ENCODE results near the gene ZFAND2B. TPM values are rescaled to one million over a fixed set of nuclear protein-coding genes. Genes with fewer than 3 reads are reported as not detected.

The ZFAND2B gene
- total RNA-seq, 6 donors from 2014 or later, result 38.7 to 59.7 (median 43.3) TPM

GRCh38 chr2:219250049-219250781 lies 43.6 kb downstream of the ZFAND2B start:
- no peak for ATAC-seq (ENCODE audit: low FRiP score in 2 of 2)
- TF ChIP-seq, protein P1, sequence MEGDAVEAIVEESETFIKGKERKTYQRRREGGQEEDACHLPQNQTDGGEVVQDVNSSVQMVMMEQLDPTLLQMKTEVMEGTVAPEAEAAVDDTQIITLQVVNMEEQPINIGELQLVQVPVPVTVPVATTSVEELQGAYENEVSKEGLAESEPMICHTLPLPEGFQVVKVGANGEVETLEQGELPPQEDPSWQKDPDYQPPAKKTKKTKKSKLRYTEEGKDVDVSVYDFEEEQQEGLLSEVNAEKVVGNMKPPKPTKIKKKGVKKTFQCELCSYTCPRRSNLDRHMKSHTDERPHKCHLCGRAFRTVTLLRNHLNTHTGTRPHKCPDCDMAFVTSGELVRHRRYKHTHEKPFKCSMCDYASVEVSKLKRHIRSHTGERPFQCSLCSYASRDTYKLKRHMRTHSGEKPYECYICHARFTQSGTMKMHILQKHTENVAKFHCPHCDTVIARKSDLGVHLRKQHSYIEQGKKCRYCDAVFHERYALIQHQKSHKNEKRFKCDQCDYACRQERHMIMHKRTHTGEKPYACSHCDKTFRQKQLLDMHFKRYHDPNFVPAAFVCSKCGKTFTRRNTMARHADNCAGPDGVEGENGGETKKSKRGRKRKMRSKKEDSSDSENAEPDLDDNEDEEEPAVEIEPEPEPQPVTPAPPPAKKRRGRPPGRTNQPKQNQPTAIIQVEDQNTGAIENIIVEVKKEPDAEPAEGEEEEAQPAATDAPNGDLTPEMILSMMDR (IDR thresholded peaks at IDR 0.05), result no peak
- TF ChIP-seq POLR2AphosphoS5 (IDR thresholded peaks at IDR 0.05) (no peak), POLR2A (IDR thresholded peaks at IDR 0.05) (no peak), EP300 (IDR thresholded peaks at IDR 0.05) (no peak)
- H3K27ac ChIP-seq, result peak overlapping the region; percentile 77 to 96 (median 96)
- 61 to 67% methylated on average over 12 to 22 of the region's 22 CpGs for WGBS, 2 donors
- H3K36me3 ChIP-seq, result peaks cover 2 to 37% (median 11%) of the 10 kb centered on the region in 4 donors
- no peaks in the 10 kb centered on the region for H3K9me3 ChIP-seq
- peak in 1 of 2 donors; percentile 78 for DNase-seq
- no peaks in the 10 kb centered on the region for H3K27me3 ChIP-seq
- peak overlapping the region in 3 of 4 donors; percentile 12 to 31 (median 18) for H3K4me3 ChIP-seq
- peaks cover 74 to 95% (median 82%) of the 10 kb centered on the region in 4 donors for H3K4me1 ChIP-seq

DNA sequence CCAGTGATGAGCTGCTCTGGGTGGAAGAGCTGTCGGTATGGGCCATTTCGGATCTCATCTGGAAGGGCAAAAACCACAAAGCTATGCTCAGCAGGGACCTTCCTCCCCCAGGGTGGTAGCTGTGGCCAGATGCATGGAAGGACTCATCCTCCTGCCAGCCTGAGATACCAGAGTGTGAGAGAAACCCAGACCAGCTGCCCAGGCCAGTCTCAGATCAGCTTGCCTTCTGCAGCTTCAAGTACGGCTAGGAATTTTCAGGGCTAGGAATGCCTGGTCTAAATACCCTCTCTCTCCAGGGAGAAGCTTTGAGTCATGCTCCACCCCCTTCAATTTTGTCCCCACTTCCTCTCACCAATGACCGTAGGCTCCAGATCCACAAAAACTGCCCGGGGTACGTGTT lies 45.1 kb downstream of the ZFAND2B start:
- H3K4me3 ChIP-seq, result peak overlapping the region in 3 of 4 donors; percentile 59 to 73 (median 66)
- 64 to 71% methylated on average over 4 to 6 of the region's 6 CpGs for WGBS, 2 donors
- peak overlapping the region; percentile 70 to 96 (median 93) for H3K27ac ChIP-seq
- TF ChIP-seq, protein P1 (IDR thresholded peaks at IDR 0.05), result no peak
- TF ChIP-seq POLR2AphosphoS5 (IDR thresholded peaks at IDR 0.05) (no peak), POLR2A (IDR thresholded peaks at IDR 0.05) (no peak), EP300 (IDR thresholded peaks at IDR 0.05) (no peak)
- no peaks in the 10 kb centered on the region for H3K27me3 ChIP-seq
- no peaks in the 10 kb centered on the region for H3K9me3 ChIP-seq
- H3K4me1 ChIP-seq, result peaks cover 65 to 84% (median 73%) of the 10 kb centered on the region in 4 donors
- DNase-seq (no peak), ATAC-seq (ENCODE audit: low FRiP score in 2 of 2) (no peak)
- H3K36me3 ChIP-seq, result peaks cover 2 to 36% (median 11%) of the 10 kb centered on the region in 4 donors

GRCh38 chr2:219252084-219252483 lies 45.5 kb downstream of the ZFAND2B start:
- H3K9me3 ChIP-seq, result no peaks in the 10 kb centered on the region
- ATAC-seq (ENCODE audit: low FRiP score in 2 of 2) (no peak), DNase-seq (no peak)
- TF ChIP-seq, protein P1 (IDR thresholded peaks at IDR 0.05), result no peak
- H3K27ac ChIP-seq, result peak overlapping the region; percentile 70 to 96 (median 93)
- peaks cover 61 to 80% (median 68%) of the 10 kb centered on the region in 4 donors for H3K4me1 ChIP-seq
- H3K36me3 ChIP-seq, result peaks cover 2 to 32% (median 11%) of the 10 kb centered on the region in 4 donors
- WGBS, 2 donors, result 65 to 82% methylated on average over 5 of the region's 5 CpGs
- H3K4me3 ChIP-seq, result peak overlapping the region in 3 of 4 donors; percentile 59 to 73 (median 66)
- H3K27me3 ChIP-seq, result no peaks in the 10 kb centered on the region

DNA sequence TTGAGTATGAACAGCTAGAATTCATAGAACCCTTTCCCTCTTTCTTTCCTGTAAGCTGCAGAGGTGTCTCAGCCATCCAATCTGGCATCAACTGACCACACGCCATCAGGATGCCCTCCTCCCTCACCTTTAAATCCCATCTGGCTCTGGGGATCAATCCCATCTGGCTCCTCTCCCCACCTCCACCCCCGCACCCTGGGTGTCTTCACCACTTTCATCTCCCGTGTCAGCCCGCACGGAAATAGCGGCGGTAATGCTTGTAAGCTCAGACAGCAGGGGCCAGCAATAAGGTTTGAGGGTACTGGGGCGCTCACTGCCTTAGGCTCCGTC lies 46.0 kb downstream of the ZFAND2B start:
- no peaks in the 10 kb centered on the region for H3K9me3 ChIP-seq
- peaks cover 56 to 76% (median 65%) of the 10 kb centered on the region in 4 donors for H3K4me1 ChIP-seq
- ATAC-seq (ENCODE audit: low FRiP score in 2 of 2) (no peak), DNase-seq (no peak)
- H3K4me3 ChIP-seq, result peak overlapping the region; percentile 59 to 83 (median 70)
- H3K27ac ChIP-seq, result peak overlapping the region; percentile 70 to 96 (median 93)
- whole genome bisulfite sequencing, 2 donors, result 9 to 18% methylated on average over 4 to 9 of the region's 9 CpGs
- TF ChIP-seq, protein P1 (IDR thresholded peaks at IDR 0.05), result no peak
- TF ChIP-seq POLR2A (IDR thresholded peaks at IDR 0.05) (no peak), POLR2AphosphoS5 (IDR thresholded peaks at IDR 0.05) (no peak), EP300 (IDR thresholded peaks at IDR 0.05) (no peak)
- no peaks in the 10 kb centered on the region for H3K27me3 ChIP-seq
- H3K36me3 ChIP-seq, result peaks cover 2 to 29% (median 11%) of the 10 kb centered on the region in 4 donors

Measured in upper lobe of left lung (tissue), 6 donors.